OCI-LY1 (cell line): ENCODE measurements around the gene CC2D1A.

Experiments
- CTCF ChIP-seq: fragments of 200-600 bp; sonication (generic), shearing (Covaris generic); IDR thresholded peaks from 2 replicates; pipeline ENCODE4 v1.5.1; 2017; ENCODE audit warnings: mild to moderate bottlenecking, antibody characterized with exemption, low read length, moderate library complexity, mixed read lengths
- EZH2 ChIP-seq: fragments of 200-600 bp; sonication (generic), shearing (Covaris generic); IDR thresholded peaks from 2 replicates; pipeline ENCODE4 v1.8.0; 2017; ENCODE audit warnings: borderline replicate concordance, mixed run types, mild to moderate bottlenecking, antibody characterized with exemption, low read length, moderate library complexity, mixed read lengths

GRCh38 chr19:13882836-13883235, 23.2 kb upstream of the CC2D1A start:
- TF ChIP-seq CTCF (no peak), EZH2 (no peak)
